ENCODE measurements around the gene LASP1. TPM values are rescaled to one million over a fixed set of nuclear protein-coding genes. Genes with fewer than 3 reads are reported as not detected.
A peak's percentile ranks its signal among the peaks of the same experiment; 100 is the strongest.

Gene LASP1
- total RNA-seq, 4 donors from 2014 or later, result 10.7 to 24.1 (median 20.5) TPM

- in situ Hi-C loops (cut with MboI; ENCODE audit: low sequenced_read_pairs in 4 of 4), result loop anchor here in 1 of 4 donors (25.0 kb wide), 1 partner anchor 107 kb away; no protein-coding TSS in a partner anchor
- Histone ChIP-seq H3K27ac (peak overlapping the region; percentile 35 to 71 (median 44)), H3K4me1 (peaks cover 34 to 48% of the 10 kb centered on the region in 2 donors), H3K36me3 (no peaks in the 10 kb centered on the region), H3K27me3 (no peaks in the 10 kb centered on the region), H3K4me3 (no peak overlapping the region), H3K9me3 (no peaks in the 10 kb centered on the region)
- intact Hi-C loops (cut with DNase I; ENCODE audit: low total_unique reads), result no loop called here
- peak in 1 of 2 donors; percentile 32 for ATAC-seq
- TF ChIP-seq CTCF (IDR thresholded peaks at IDR 0.05 in 4 of 5, conservative IDR thresholded peaks at IDR 0.05 in 1 of 5), result no peak
- no peak for TF ChIP-seq POLR2A (IDR thresholded peaks at IDR 0.05)
- DNase-seq, result no peak
Measured at GRCh38 chr17:38879878-38880665, 10.2 kb downstream of the LASP1 start.

- intact Hi-C loops (cut with DNase I; ENCODE audit: low total_unique reads), result no loop called here
- Histone ChIP-seq H3K36me3 (no peaks in the 10 kb centered on the region), H3K4me1 (peaks cover 46 to 56% of the 10 kb centered on the region in 2 donors), H3K9me3 (no peaks in the 10 kb centered on the region), H3K27ac (peak overlapping the region; percentile 18 to 71 (median 40)), H3K4me3 (no peak overlapping the region), H3K27me3 (no peaks in the 10 kb centered on the region)
- DNase-seq (no peak), ATAC-seq (no peak)
- in situ Hi-C loops (cut with MboI; ENCODE audit: low sequenced_read_pairs in 4 of 4), result loop anchor here in 1 of 4 donors (25.0 kb wide), 1 partner anchor 106 kb away; no protein-coding TSS in a partner anchor
- no peak for TF ChIP-seq POLR2A (IDR thresholded peaks at IDR 0.05)
- TF ChIP-seq CTCF (IDR thresholded peaks at IDR 0.05 in 4 of 5, conservative IDR thresholded peaks at IDR 0.05 in 1 of 5), result no peak
Measured at GRCh38 chr17:38881600-38882191, 11.8 kb downstream of the LASP1 start.

GRCh38 chr17:38882870-38883269 is 13.0 kb downstream of the LASP1 start:
- H3K9me3 ChIP-seq, result no peaks in the 10 kb centered on the region
- no peaks in the 10 kb centered on the region for H3K36me3 ChIP-seq
- no peak for DNase-seq
- in situ Hi-C loops (cut with MboI; ENCODE audit: low sequenced_read_pairs in 4 of 4), result loop anchor here in 1 of 4 donors (25.0 kb wide), 1 partner anchor 104 kb away; no protein-coding TSS in a partner anchor
- no peaks in the 10 kb centered on the region for H3K27me3 ChIP-seq
- no peak overlapping the region for H3K4me3 ChIP-seq
- H3K4me1 ChIP-seq, result peaks cover 53 to 56% of the 10 kb centered on the region in 2 donors
- intact Hi-C loops (cut with DNase I; ENCODE audit: low total_unique reads), result no loop called here
- H3K27ac ChIP-seq, result peak overlapping the region; percentile 4 to 71 (median 34)
- ATAC-seq, result no peak
- no peak for TF ChIP-seq POLR2A (IDR thresholded peaks at IDR 0.05)
- TF ChIP-seq CTCF (IDR thresholded peaks at IDR 0.05 in 4 of 5, conservative IDR thresholded peaks at IDR 0.05 in 1 of 5), result no peak

- H3K36me3 ChIP-seq, result no peaks in the 10 kb centered on the region
- in situ Hi-C loops (cut with MboI; ENCODE audit: low sequenced_read_pairs in 4 of 4), result loop anchor here in 1 of 4 donors (25.0 kb wide), 1 partner anchor 103 kb away; no protein-coding TSS in a partner anchor
- TF ChIP-seq CTCF (IDR thresholded peaks at IDR 0.05 in 4 of 5, conservative IDR thresholded peaks at IDR 0.05 in 1 of 5) (no peak), POLR2A (IDR thresholded peaks at IDR 0.05) (no peak)
- peak overlapping the region; percentile 30 to 71 (median 58) for H3K27ac ChIP-seq
- H3K4me1 ChIP-seq, result peaks cover 53 to 56% of the 10 kb centered on the region in 2 donors
- intact Hi-C loops (cut with DNase I; ENCODE audit: low total_unique reads), result no loop called here
- no peak overlapping the region for H3K4me3 ChIP-seq
- DNase-seq (no peak), ATAC-seq (no peak)
- no peaks in the 10 kb centered on the region for H3K9me3 ChIP-seq
- no peaks in the 10 kb centered on the region for H3K27me3 ChIP-seq
Measured at GRCh38 chr17:38883592-38884526, 14.0 kb downstream of the LASP1 start.
